Measurements from ENCODE around the gene FGFBP1. TPM values are rescaled to one million over a fixed set of nuclear protein-coding genes. Genes with fewer than 3 reads are reported as not detected.

The FGFBP1 gene
- total RNA-seq, 4 donors from 2014 or later: not detected

DNA sequence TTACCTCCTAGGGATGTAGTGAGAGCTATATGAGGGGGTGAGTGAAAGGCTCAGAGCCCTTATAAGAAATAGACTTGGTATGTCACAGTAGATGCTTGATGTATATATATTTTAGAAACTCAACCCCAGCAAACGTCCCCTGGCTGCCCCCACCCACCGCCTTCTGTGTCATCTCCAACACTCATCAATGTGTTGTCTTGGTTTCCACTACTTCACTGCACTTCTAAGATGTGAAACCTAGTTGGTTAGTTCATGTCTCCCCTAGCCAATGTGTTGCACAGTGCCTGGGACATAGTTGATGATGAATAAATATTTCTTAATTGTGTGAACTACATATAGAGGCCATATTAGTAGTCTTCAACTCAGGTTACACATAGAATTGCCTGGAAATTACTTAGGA is 20.0 kb upstream of the FGFBP1 start:
- TF ChIP-seq, protein P1, sequence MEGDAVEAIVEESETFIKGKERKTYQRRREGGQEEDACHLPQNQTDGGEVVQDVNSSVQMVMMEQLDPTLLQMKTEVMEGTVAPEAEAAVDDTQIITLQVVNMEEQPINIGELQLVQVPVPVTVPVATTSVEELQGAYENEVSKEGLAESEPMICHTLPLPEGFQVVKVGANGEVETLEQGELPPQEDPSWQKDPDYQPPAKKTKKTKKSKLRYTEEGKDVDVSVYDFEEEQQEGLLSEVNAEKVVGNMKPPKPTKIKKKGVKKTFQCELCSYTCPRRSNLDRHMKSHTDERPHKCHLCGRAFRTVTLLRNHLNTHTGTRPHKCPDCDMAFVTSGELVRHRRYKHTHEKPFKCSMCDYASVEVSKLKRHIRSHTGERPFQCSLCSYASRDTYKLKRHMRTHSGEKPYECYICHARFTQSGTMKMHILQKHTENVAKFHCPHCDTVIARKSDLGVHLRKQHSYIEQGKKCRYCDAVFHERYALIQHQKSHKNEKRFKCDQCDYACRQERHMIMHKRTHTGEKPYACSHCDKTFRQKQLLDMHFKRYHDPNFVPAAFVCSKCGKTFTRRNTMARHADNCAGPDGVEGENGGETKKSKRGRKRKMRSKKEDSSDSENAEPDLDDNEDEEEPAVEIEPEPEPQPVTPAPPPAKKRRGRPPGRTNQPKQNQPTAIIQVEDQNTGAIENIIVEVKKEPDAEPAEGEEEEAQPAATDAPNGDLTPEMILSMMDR (IDR thresholded peaks at IDR 0.05; ENCODE audit: low read depth): no peak

DNA sequence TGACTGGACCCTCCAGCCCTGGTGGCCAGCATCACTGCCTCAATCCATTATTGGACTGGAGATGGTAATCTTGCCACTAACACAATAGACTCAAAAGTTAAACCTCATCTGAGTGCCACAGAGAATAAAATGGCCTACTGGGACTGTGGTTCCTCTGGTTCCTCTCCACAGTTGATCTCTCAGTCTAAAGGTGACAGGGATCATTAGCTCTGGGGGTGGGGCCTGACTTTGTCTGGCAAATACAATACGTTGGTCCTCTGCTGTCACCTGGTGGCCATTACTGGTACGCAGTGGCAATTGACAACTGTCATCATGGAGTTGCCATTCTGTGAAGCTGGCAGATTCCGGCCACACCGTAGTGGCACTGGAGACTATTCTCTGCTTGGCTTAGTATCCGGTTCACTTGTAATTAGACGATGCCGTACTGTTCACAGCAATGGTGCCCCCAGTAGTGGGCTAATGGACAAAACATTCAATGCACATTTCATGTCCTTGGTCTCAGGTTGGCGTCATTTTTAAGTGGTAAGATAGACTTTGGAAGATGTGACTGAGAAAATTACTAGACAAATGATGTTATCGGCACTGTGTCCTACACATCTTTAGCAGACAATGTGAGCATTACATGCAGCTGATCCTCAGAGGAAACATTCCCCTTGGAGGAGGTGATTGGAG is 17.8 kb upstream of the FGFBP1 start:
- TF ChIP-seq, protein P1 (IDR thresholded peaks at IDR 0.05; ENCODE audit: low read depth): no peak

DNA sequence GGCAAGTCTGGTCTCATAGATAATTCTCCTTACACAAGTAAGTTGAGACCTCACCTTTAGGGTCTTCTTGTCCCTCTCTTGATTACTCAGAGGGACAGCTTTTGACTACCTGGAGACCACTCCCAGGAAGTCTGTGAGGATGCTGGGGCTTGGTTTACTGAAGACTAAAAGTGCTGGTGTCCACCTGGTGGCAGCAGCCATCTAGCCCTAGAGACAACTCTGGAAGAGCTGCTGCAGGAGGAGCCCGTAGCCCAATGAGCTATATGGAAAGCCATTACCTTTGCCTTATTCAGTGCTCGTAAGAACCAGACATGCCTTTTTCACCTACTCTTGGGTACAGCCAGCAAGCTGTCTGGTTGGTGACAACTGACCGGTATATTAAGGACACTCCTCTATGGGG is 17.1 kb upstream of the FGFBP1 start:
- TF ChIP-seq, protein P1 (IDR thresholded peaks at IDR 0.05; ENCODE audit: low read depth): no peak

DNA sequence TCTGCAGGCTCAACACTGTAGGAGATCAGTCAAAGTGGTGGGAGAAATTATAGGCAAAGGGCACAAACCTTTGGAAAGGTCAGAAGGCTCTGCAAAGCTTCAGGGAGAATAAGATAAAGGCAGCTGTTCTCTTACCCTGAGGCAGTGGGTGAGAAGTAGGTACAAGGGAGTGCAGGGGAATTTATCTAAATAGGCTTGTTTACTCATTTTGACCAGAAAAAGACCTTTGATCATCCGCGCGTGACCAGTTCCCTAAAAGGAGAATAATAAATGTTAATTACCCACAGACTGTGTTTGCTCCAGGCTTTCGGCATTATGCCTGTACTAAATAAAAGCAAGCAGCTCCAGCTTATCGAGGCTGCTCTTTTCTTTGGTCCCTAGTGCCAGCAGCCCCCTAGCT is 15.1 kb upstream of the FGFBP1 start:
- TF ChIP-seq, protein P1 (IDR thresholded peaks at IDR 0.05; ENCODE audit: low read depth): no peak

DNA sequence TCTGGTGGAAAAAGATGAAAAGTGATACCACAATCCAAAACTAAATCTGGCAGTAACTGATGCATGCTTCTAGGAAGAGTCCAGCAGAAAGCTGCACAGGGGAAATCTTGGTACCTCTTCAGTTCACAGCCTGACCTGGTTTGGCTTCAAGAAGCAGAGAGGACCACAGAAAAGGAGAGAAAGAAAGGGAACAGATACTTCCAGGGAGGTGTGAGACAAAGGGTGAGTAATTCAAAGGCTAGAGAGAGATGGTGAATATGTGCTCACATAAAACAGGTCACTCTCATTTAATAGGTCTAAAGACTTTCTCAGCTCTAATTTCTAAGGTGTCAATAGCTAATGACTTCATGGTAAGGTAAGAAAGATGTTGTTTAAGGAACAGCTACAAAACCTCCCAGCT is 13.2 kb upstream of the FGFBP1 start:
- TF ChIP-seq, protein P1 (IDR thresholded peaks at IDR 0.05; ENCODE audit: low read depth): no peak

DNA sequence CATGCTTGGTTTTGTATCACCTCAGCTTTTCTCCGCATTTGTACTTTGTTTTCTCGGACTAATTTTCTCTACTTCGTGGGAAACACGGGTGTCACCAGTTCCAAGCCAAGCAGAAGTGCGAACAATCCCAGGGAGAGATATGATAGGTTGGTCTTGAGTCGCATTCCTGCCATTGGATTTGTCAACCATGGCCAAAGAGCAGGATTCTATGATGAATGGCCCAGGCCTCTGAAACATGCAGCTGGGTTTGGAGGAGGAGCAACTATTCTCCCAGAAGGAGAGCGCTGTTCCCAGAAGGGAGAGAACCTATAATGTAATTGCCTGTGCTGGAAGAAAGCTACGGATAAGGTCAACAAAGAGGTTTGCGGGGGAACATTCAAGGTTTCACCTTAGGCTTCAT is 10.3 kb upstream of the FGFBP1 start:
- TF ChIP-seq, protein P1 (IDR thresholded peaks at IDR 0.05; ENCODE audit: low read depth): no peak

DNA sequence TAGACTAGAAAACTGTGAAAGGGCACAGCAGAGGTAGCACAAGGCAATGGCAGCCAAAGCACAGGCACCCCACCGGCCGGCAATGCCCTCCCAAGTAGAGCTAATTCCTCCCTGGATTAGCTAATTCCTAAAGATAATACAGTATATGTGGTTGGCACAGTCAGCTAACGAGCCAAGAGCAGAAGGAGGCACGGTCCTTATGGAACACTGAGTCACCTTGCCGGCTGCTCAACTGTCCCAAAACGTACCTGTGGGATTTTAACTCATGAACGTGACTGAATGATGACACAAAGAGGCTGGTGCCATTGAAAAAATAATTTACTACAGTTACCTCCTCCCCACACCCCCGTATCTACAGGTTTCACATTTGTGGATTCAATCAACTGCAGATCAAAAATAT is 9.1 kb upstream of the FGFBP1 start:
- TF ChIP-seq, protein P1 (IDR thresholded peaks at IDR 0.05; ENCODE audit: low read depth): no peak
